ENCODE results near the gene FOXK1. TPM values are rescaled to one million over a fixed set of nuclear protein-coding genes. Genes with fewer than 3 reads are reported as not detected.

The FOXK1 gene
- total RNA-seq, 4 donors from 2014 or later, result 28.0 to 59.9 (median 34.2) TPM

GRCh38 chr7:4693152-4693551, 11.1 kb downstream of the FOXK1 start:
- in situ Hi-C loops (cut with MboI; ENCODE audit: low pct_ligation_motif_present in 1 of 4, low pct_unique_long_range_greater_than_20kb in 1 of 4, low sequenced_read_pairs in 3 of 4), result no loop called here
- H3K36me3 ChIP-seq, result no peaks in the 10 kb centered on the region
- H3K27me3 ChIP-seq, result no peaks in the 10 kb centered on the region
- no peak overlapping the region for H3K4me3 ChIP-seq
- DNase-seq, result no peak
- TF ChIP-seq POLR2A (IDR thresholded peaks at IDR 0.05), result no peak
- TF ChIP-seq POLR2AphosphoS5 (IDR thresholded peaks at IDR 0.05), result no peak
- no peak for TF ChIP-seq EP300 (IDR thresholded peaks at IDR 0.05; ENCODE audit: low read depth)
- TF ChIP-seq CTCF (IDR thresholded peaks at IDR 0.05), result no peak
- no peaks in the 10 kb centered on the region for H3K9me3 ChIP-seq
- peaks cover 12 to 61% (median 45%) of the 10 kb centered on the region in 4 donors for H3K4me1 ChIP-seq
- peak overlapping the region; percentile 60 to 80 (median 72) for H3K27ac ChIP-seq
- WGBS, 2 donors (ENCODE audit: low coverage in 1 of 2), result 75 to 76% methylated on average over 2 of the region's 2 CpGs
- intact Hi-C loops (cut with DNase I; ENCODE audit: low total_unique reads), result no loop called here

- H3K27ac ChIP-seq, result peak overlapping the region; percentile 64 to 84 (median 80)
- TF ChIP-seq POLR2A (IDR thresholded peaks at IDR 0.05), result no peak
- no peak for TF ChIP-seq EP300 (IDR thresholded peaks at IDR 0.05; ENCODE audit: low read depth)
- TF ChIP-seq CTCF (IDR thresholded peaks at IDR 0.05), result no peak
- TF ChIP-seq POLR2AphosphoS5 (IDR thresholded peaks at IDR 0.05), result no peak
These were observed 11.7 kb downstream of the FOXK1 start for GRCh38 chr7:4693749-4694148.

GRCh38 chr7:4694305-4694704, 12.2 kb downstream of the FOXK1 start:
- in situ Hi-C loops (cut with MboI; ENCODE audit: low pct_ligation_motif_present in 1 of 4, low pct_unique_long_range_greater_than_20kb in 1 of 4, low sequenced_read_pairs in 3 of 4), result no loop called here
- TF ChIP-seq POLR2AphosphoS5 (IDR thresholded peaks at IDR 0.05) (no peak), CTCF (IDR thresholded peaks at IDR 0.05) (no peak), POLR2A (IDR thresholded peaks at IDR 0.05) (no peak), EP300 (IDR thresholded peaks at IDR 0.05; ENCODE audit: low read depth) (no peak)
- H3K27ac ChIP-seq, result peak overlapping the region; percentile 64 to 84 (median 80)
- peaks cover 12 to 58% (median 43%) of the 10 kb centered on the region in 4 donors for H3K4me1 ChIP-seq
- no peaks in the 10 kb centered on the region for H3K27me3 ChIP-seq
- intact Hi-C loops (cut with DNase I; ENCODE audit: low total_unique reads), result no loop called here
- 78% methylated on average over 2 of the region's 2 CpGs; no CpG with 5 or more reads in 1 of the 2 donors for WGBS, 2 donors (ENCODE audit: low coverage in 1 of 2)
- DNase-seq, result no peak
- no peaks in the 10 kb centered on the region for H3K36me3 ChIP-seq
- no peak overlapping the region for H3K4me3 ChIP-seq
- H3K9me3 ChIP-seq, result no peaks in the 10 kb centered on the region

More at GRCh38 chr7:4693749-4694148, 11.7 kb downstream of the FOXK1 start:
- Histone ChIP-seq H3K4me1 (peaks cover 12 to 61% (median 45%) of the 10 kb centered on the region in 4 donors), H3K4me3 (no peak overlapping the region), H3K27me3 (no peaks in the 10 kb centered on the region), H3K36me3 (no peaks in the 10 kb centered on the region), H3K9me3 (no peaks in the 10 kb centered on the region)
- 91 to 94% methylated on average over 2 of the region's 2 CpGs for WGBS, 2 donors (ENCODE audit: low coverage in 1 of 2)
- in situ Hi-C loops (cut with MboI; ENCODE audit: low pct_ligation_motif_present in 1 of 4, low pct_unique_long_range_greater_than_20kb in 1 of 4, low sequenced_read_pairs in 3 of 4), result no loop called here
- intact Hi-C loops (cut with DNase I; ENCODE audit: low total_unique reads), result no loop called here
- DNase-seq, result no peak

- 93 to 96% methylated on average over 5 to 10 of the region's 10 CpGs for WGBS, 2 donors (ENCODE audit: low coverage in 1 of 2)
- Histone ChIP-seq H3K27me3 (no peaks in the 10 kb centered on the region), H3K27ac (no peak overlapping the region), H3K9me3 (no peaks in the 10 kb centered on the region), H3K4me1 (peaks cover 15 to 46% (median 26%) of the 10 kb centered on the region in 4 donors), H3K36me3 (no peaks in the 10 kb centered on the region), H3K4me3 (no peak overlapping the region)
- in situ Hi-C loops (cut with MboI; ENCODE audit: low pct_ligation_motif_present in 1 of 4, low pct_unique_long_range_greater_than_20kb in 1 of 4, low sequenced_read_pairs in 3 of 4) (no loop called here), intact Hi-C loops (cut with DNase I; ENCODE audit: low total_unique reads) (no loop called here)
- no peak for TF ChIP-seq POLR2AphosphoS5 (IDR thresholded peaks at IDR 0.05)
- TF ChIP-seq POLR2A (IDR thresholded peaks at IDR 0.05), result no peak
- TF ChIP-seq EP300 (IDR thresholded peaks at IDR 0.05; ENCODE audit: low read depth), result no peak
- no peak for TF ChIP-seq CTCF (IDR thresholded peaks at IDR 0.05)
- no peak for DNase-seq
These were observed 16.7 kb downstream of the FOXK1 start for GRCh38 chr7:4698707-4699275.

All from transverse colon (tissue), 4 donors.